GM23248 (cell line): Measurements from ENCODE around the gene OR1N1. TPM values are rescaled to one million over a fixed set of nuclear protein-coding genes. Genes with fewer than 3 reads are reported as not detected.

Source experiments
- DNase-seq: peaks from one replicate; pipeline ENCODE4 v3.0.0-alpha.2; 2015
- H2AFZ ChIP-seq: fragments of 200-600 bp; sonication (generic); 2 replicates; pipeline ENCODE4 v1.6.1; 2016; ENCODE audit warnings: antibody characterized with exemption
- H3F3A ChIP-seq: fragments of 200-600 bp; sonication (generic); 2 replicates; pipeline ENCODE4 v1.6.1; 2016; ENCODE audit warnings: mild to moderate bottlenecking, antibody characterized with exemption, mixed run types; ENCODE audit not compliant: insufficient read depth
- H3K27ac ChIP-seq: fragments of 200-600 bp; sonication (generic); 2 replicates; pipeline ENCODE4 v1.5.1; 2016; ENCODE audit warnings: mild to moderate bottlenecking
- H3K27me3 ChIP-seq: fragments of 200-600 bp; sonication (generic); replicated peaks from 2 replicates; pipeline ENCODE4 v1.6.1; 2016; ENCODE audit warnings: mild to moderate bottlenecking; ENCODE audit not compliant: insufficient read depth
- H3K36me3 ChIP-seq: fragments of 200-600 bp; sonication (generic); 2 replicates; pipeline ENCODE4 v1.6.1; 2016; ENCODE audit warnings: low read depth, mild to moderate bottlenecking
- H3K4me1 ChIP-seq: fragments of 200-600 bp; sonication (generic); 2 replicates; pipeline ENCODE4 v1.6.1; 2016; ENCODE audit warnings: mild to moderate bottlenecking; ENCODE audit not compliant: insufficient read depth
- H3K4me2 ChIP-seq: fragments of 200-600 bp; sonication (generic); one replicate; pipeline ENCODE4 v1.6.1; 2016; ENCODE audit warnings: mild to moderate bottlenecking; ENCODE audit not compliant: unreplicated experiment
- H3K4me3 ChIP-seq: fragments of 200-600 bp; sonication (generic); 2 replicates; pipeline ENCODE4 v1.5.1; 2016; ENCODE audit warnings: mild to moderate bottlenecking
- H3K79me2 ChIP-seq: fragments of 200-600 bp; sonication (generic); 2 replicates; pipeline ENCODE4 v1.6.1; 2016; ENCODE audit warnings: mild to moderate bottlenecking; ENCODE audit not compliant: insufficient read depth
- H3K9ac ChIP-seq: fragments of 200-600 bp; sonication (generic); 2 replicates; pipeline ENCODE4 v1.6.1; 2016; ENCODE audit warnings: mild to moderate bottlenecking
- H3K9me2 ChIP-seq: fragments of 200-600 bp; sonication (generic); 2 replicates; pipeline ENCODE4 v1.6.1; 2016; ENCODE audit warnings: mixed run types, mild to moderate bottlenecking, moderate library complexity; ENCODE audit not compliant: insufficient read depth
- H3K9me3 ChIP-seq: fragments of 200-600 bp; sonication (generic); one replicate; pipeline ENCODE4 v1.6.1; 2017; ENCODE audit warnings: low read depth
- H4K20me1 ChIP-seq: fragments of 200-600 bp; sonication (generic); 2 replicates; pipeline ENCODE4 v1.6.0; 2016; ENCODE audit not compliant: insufficient read depth
- EZH2 ChIP-seq: fragments of 200-600 bp; sonication (generic); IDR thresholded peaks from 2 replicates; pipeline ENCODE4 v1.6.1; 2018; ENCODE audit warnings: antibody characterized with exemption, mild to moderate bottlenecking; ENCODE audit not compliant: insufficient read depth, poor library complexity, severe bottlenecking
- EZH2phosphoT487 ChIP-seq: fragments of 200-600 bp; sonication (generic); IDR thresholded peaks from 2 replicates; pipeline ENCODE4 v1.6.1; 2018; ENCODE audit warnings: antibody characterized with exemption, moderate library complexity, mild to moderate bottlenecking, low read depth; ENCODE audit not compliant: insufficient read depth
- WGBS, 2 experiments: methylation state at CpG; one replicate each; pipeline ENCODE4 v1.1.6; 2015 to 2017; ENCODE audit warnings: low lambda C conversion rate in 2 of 2, low coverage in 1 of 2; ENCODE audit errors: missing lambda C conversion rate in 2 of 2; 5-methylcytosine and 5-hydroxymethylcytosine counted together
- in situ Hi-C: fragments of 300-500 bp; cut with MboI; formaldehyde crosslinking; loops from 2 replicates; pipeline ENCODE4 v1.15.0; 2020
- polyA plus RNA-seq: library from polyadenylated mRNA; unstranded; fragments of >200 nt; fragmentation: Nextera tagmentation; extraction: Ambion mirVana; gene quantifications from 2 replicates; pipeline ENCODE4 v1.2.1, GENCODE V29; 2016
- total RNA-seq: library from RNA; depleted of rRNA; stranded (reverse); fragments of >200 nt; shearing (Covaris generic); gene quantifications from 2 replicates; pipeline ENCODE4 v1.2.3, GENCODE V29; 2014; rRNA removed

Gene OR1N1
- total and polyA plus RNA-seq, 2 experiments from 2014 or later, result not detected

GRCh38 chr9:122477826-122478225, 49.3 kb downstream of the OR1N1 start, which contains the start of gene OR1J1:
Gene OR1J1 (minus strand): TSS chr9:122477926. CDS start chr9:122477926, 0 bp downstream.
- in situ Hi-C loops, result no loop called here
- DNase-seq, result no peak
- H3K36me3 ChIP-seq, result no peaks in the 10 kb centered on the region; the same call in 1 of the 2 replicates
- no peaks in the 10 kb centered on the region for H3K9me2 ChIP-seq
- no peaks in the 10 kb centered on the region for H3K9me3 ChIP-seq
- no peak within 1 kb of the TSS for H3K4me2 ChIP-seq
- no peak within 1 kb of the TSS for H3K27ac ChIP-seq
- 97 to 100% methylated on average over 6 of the region's 6 CpGs for WGBS, 2 experiments
- H3K79me2 ChIP-seq, result peaks cover 14% of the 10 kb centered on the region
- H4K20me1 ChIP-seq, result no peaks in the 10 kb centered on the region
- no peak within 1 kb of the TSS for H2AFZ ChIP-seq
- no peaks in the 10 kb centered on the region for H3K27me3 ChIP-seq
- no peak within 1 kb of the TSS for H3K4me3 ChIP-seq
- H3K9ac ChIP-seq, result no peak within 1 kb of the TSS
- no peaks in the 10 kb centered on the region for H3F3A ChIP-seq
- H3K4me1 ChIP-seq, result peaks cover 13% of the 10 kb centered on the region
- no peak for TF ChIP-seq EZH2phosphoT487
- no peak for TF ChIP-seq EZH2

DNA sequence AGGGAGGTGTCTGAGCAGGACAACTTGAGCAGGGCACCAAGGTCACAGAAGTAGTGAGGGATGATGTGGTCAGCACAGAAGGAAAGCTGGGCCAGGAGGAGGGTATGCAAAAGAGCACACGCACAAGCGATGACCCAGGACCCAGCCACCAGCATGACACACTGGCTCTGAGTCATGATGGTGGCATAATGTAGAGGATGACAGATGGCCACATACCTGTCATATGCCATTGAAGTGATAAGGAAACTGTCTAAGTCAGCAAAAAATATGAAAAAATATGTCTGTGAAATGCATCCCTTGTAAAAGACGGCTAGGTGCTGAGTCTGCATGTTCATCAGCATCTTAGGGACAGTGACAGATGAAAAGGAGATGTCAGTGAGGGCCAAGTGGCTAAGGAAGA, 49.7 kb downstream of the OR1N1 start:
- Histone ChIP-seq H3K9me2 (no peaks in the 10 kb centered on the region), H3K4me1 (peaks cover 13% of the 10 kb centered on the region), H3K27me3 (no peaks in the 10 kb centered on the region), H3K36me3 (no peaks in the 10 kb centered on the region; the same call in 1 of the 2 replicates), H3F3A (no peaks in the 10 kb centered on the region), H3K4me3 (no peak overlapping the region), H3K27ac (no peak overlapping the region), H3K79me2 (peaks cover 19% of the 10 kb centered on the region), H2AFZ (no peak overlapping the region), H3K9me3 (no peaks in the 10 kb centered on the region), H3K9ac (no peak overlapping the region), H3K4me2 (no peak overlapping the region), H4K20me1 (no peaks in the 10 kb centered on the region)
- WGBS, 2 experiments, result 92 to 95% methylated on average over 3 of the region's 3 CpGs
- no peak for TF ChIP-seq EZH2phosphoT487
- no peak for TF ChIP-seq EZH2
- no peak for DNase-seq
- in situ Hi-C loops, result no loop called here

Other genes with a start within 250 kb of the OR1N1 start
- gene PTGS1, start 156.3 kb downstream of the OR1N1 start, total RNA-seq, result 39.6 and 51.5 TPM in 2 replicates
- 43.8 and 44.9 TPM in 2 replicates for gene PTGS1, start 156.3 kb downstream of the OR1N1 start, polyA plus RNA-seq
- gene OR1J1, start 49.4 kb downstream of the OR1N1 start, total RNA-seq, result not detected in 2 replicates
- gene OR1J1, start 49.4 kb downstream of the OR1N1 start, polyA plus RNA-seq, result 0.19 TPM in 1 of 2 replicates, not detected in the other
- gene OR1J2, start 16.5 kb downstream of the OR1N1 start, total RNA-seq, result 0.22 TPM in 1 of 2 replicates, not detected in the other
- gene OR1J2, start 16.5 kb downstream of the OR1N1 start, polyA plus RNA-seq, result 0.20 and 0.28 TPM in 2 replicates
- 0.22 TPM in 1 of 2 replicates, not detected in the other for gene OR1J4, start 8.2 kb downstream of the OR1N1 start, total RNA-seq
- gene OR1J4, start 8.2 kb downstream of the OR1N1 start, polyA plus RNA-seq, result 0.42 and 0.80 TPM in 2 replicates
- not detected in 2 replicates for gene OR1N2, start 25.8 kb upstream of the OR1N1 start, total RNA-seq
- not detected in 2 replicates for gene OR1N2, start 25.8 kb upstream of the OR1N1 start, polyA plus RNA-seq
- 0.22 TPM in 1 of 2 replicates, not detected in the other for gene OR1L8, start 56.1 kb upstream of the OR1N1 start, total RNA-seq
- not detected in 2 replicates for gene OR1L8, start 56.1 kb upstream of the OR1N1 start, polyA plus RNA-seq
- gene OR1Q1, start 87.4 kb upstream of the OR1N1 start, total RNA-seq, result not detected in 2 replicates
- gene OR1Q1, start 87.4 kb upstream of the OR1N1 start, polyA plus RNA-seq, result 0.26 TPM in 1 of 2 replicates, not detected in the other
- not detected in 2 replicates for gene OR1B1, start 130.3 kb upstream of the OR1N1 start, total RNA-seq
- gene OR1B1, start 130.3 kb upstream of the OR1N1 start, polyA plus RNA-seq, result not detected in 2 replicates
- not detected in 2 replicates for gene OR1L1, start 134.4 kb upstream of the OR1N1 start, total RNA-seq
- not detected in 2 replicates for gene OR1L1, start 134.4 kb upstream of the OR1N1 start, polyA plus RNA-seq
- gene OR1L3, start 147.8 kb upstream of the OR1N1 start, total RNA-seq, result not detected in 2 replicates
- not detected in 2 replicates for gene OR1L3, start 147.8 kb upstream of the OR1N1 start, polyA plus RNA-seq
- not detected in 2 replicates for gene OR1L4, start 196.7 kb upstream of the OR1N1 start, total RNA-seq
- not detected in 2 replicates for gene OR1L4, start 196.7 kb upstream of the OR1N1 start, polyA plus RNA-seq
- not detected in 2 replicates for gene OR1L6, start 215.0 kb upstream of the OR1N1 start, total RNA-seq
- not detected in 2 replicates for gene OR1L6, start 215.0 kb upstream of the OR1N1 start, polyA plus RNA-seq